ENCODE measurements around the gene HCN1.

The HCN1 gene

GRCh38 chr5:45696206-45696836 is at the start of gene HCN1:
TSS of gene HCN1 (minus strand) at chr5:45696380.
- Mint-ChIP-seq H3K4me1 (ENCODE audit: low read depth) (peaks cover 3% of the 10 kb centered on the region), H3K9me3 (peaks cover 6% of the 10 kb centered on the region), H3K27me3 (peaks cover 32% of the 10 kb centered on the region), H3K4me3 (no peak within 1 kb of the TSS), H3K27ac (no peak within 1 kb of the TSS), H3K36me3 (ENCODE audit: low read depth) (no peaks in the 10 kb centered on the region)
- DNase-seq: peak; percentile 57

DNA sequence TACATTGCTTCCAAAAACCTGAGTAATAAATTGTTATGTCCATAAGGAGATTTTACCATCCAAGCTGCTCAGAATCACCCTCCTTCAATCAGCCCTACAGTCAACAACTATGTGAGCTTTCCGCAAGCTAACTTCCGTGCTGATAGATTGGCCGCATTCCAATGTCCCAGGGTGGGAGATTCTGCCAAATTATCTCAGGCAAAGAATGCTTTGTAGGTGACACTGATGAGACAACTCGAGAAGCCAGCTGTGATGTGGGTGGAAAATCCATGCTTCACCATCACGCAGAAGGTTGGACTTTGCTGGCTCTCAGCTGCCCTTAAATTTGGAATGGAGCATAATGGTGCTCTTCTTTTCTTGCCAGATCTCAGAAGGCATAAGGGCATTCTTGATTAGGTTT is 44.9 kb upstream of the HCN1 start:
- DNase-seq: no peak
- no peaks in the 10 kb centered on the region for H3K27me3 Mint-ChIP-seq

DNA sequence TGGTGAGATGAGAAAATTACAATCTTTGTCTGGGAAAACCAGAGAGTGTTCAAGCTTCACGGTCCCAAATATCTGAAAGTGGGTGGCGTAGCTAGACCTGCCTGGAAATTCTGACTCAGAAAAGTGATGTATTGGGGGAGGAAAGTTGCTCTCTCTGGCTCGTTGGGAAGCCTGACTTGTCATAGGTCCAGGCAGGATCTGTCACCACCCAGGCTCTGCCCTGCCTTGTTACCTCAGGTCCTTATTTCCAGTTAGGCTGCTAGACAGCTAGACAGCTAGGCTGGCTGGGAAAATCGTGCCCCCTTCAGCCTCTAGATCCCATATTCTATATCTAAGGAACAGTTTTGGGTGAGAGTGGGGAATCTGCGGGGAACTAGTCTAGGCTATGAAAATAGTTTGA is 41.0 kb upstream of the HCN1 start:
- Mint-ChIP-seq H3K9me3 (peaks cover 23% of the 10 kb centered on the region), H3K27me3 (no peaks in the 10 kb centered on the region), H3K36me3 (ENCODE audit: low read depth) (no peaks in the 10 kb centered on the region), H3K4me3 (no peak overlapping the region), H3K4me1 (ENCODE audit: low read depth) (no peaks in the 10 kb centered on the region), H3K27ac (no peak overlapping the region)
- no peak for DNase-seq

More for the DNA sequence above, 44.9 kb upstream of the HCN1 start:
- Mint-ChIP-seq H3K4me1 (ENCODE audit: low read depth) (no peaks in the 10 kb centered on the region), H3K36me3 (ENCODE audit: low read depth) (no peaks in the 10 kb centered on the region), H3K9me3 (peaks cover 17% of the 10 kb centered on the region), H3K4me3 (no peak overlapping the region), H3K27ac (no peak overlapping the region)

- H3K4me3 Mint-ChIP-seq: no peak overlapping the region
- no peak for DNase-seq
Measured at GRCh38 chr5:45725537-45725936, 29.4 kb upstream of the HCN1 start.

GRCh38 chr5:45697201-45697600 is 1.0 kb upstream of the HCN1 start:
- H3K27me3 Mint-ChIP-seq: peaks cover 32% of the 10 kb centered on the region
- peaks cover 6% of the 10 kb centered on the region for H3K9me3 Mint-ChIP-seq
- no peak overlapping the region for H3K27ac Mint-ChIP-seq
- no peak for DNase-seq
- H3K36me3 Mint-ChIP-seq (ENCODE audit: low read depth): no peaks in the 10 kb centered on the region
- H3K4me1 Mint-ChIP-seq (ENCODE audit: low read depth): peaks cover 3% of the 10 kb centered on the region
- no peak overlapping the region for H3K4me3 Mint-ChIP-seq

More at GRCh38 chr5:45725537-45725936, 29.4 kb upstream of the HCN1 start:
- Mint-ChIP-seq H3K27ac (no peak overlapping the region), H3K4me1 (ENCODE audit: low read depth) (no peaks in the 10 kb centered on the region), H3K27me3 (no peaks in the 10 kb centered on the region), H3K36me3 (ENCODE audit: low read depth) (no peaks in the 10 kb centered on the region), H3K9me3 (peaks cover 21% of the 10 kb centered on the region)

DNA sequence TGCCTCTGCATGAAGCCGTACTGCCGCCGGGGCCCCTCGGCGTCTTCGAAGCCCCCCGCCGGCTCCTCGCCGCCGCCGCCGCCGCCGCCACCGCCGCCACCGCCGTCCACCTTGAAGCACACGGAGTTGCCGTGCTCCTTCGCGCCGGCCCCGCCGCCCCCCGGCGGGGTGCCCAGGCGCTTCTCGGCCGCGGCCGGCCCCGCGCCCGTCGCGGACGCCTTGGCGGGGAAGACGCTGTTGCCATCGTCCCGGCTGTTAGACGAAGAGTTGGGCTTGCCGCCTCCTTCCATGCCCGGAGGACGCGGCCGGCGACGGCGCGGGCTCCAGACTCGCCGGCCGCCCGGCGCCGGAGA is 400 bp downstream of the HCN1 start:
- peaks cover 3% of the 10 kb centered on the region for H3K4me1 Mint-ChIP-seq (ENCODE audit: low read depth)
- H3K27ac Mint-ChIP-seq: no peak overlapping the region
- H3K9me3 Mint-ChIP-seq: peaks cover 6% of the 10 kb centered on the region
- DNase-seq: no peak
- H3K4me3 Mint-ChIP-seq: no peak overlapping the region
- H3K27me3 Mint-ChIP-seq: peaks cover 32% of the 10 kb centered on the region
- no peaks in the 10 kb centered on the region for H3K36me3 Mint-ChIP-seq (ENCODE audit: low read depth)

DNA sequence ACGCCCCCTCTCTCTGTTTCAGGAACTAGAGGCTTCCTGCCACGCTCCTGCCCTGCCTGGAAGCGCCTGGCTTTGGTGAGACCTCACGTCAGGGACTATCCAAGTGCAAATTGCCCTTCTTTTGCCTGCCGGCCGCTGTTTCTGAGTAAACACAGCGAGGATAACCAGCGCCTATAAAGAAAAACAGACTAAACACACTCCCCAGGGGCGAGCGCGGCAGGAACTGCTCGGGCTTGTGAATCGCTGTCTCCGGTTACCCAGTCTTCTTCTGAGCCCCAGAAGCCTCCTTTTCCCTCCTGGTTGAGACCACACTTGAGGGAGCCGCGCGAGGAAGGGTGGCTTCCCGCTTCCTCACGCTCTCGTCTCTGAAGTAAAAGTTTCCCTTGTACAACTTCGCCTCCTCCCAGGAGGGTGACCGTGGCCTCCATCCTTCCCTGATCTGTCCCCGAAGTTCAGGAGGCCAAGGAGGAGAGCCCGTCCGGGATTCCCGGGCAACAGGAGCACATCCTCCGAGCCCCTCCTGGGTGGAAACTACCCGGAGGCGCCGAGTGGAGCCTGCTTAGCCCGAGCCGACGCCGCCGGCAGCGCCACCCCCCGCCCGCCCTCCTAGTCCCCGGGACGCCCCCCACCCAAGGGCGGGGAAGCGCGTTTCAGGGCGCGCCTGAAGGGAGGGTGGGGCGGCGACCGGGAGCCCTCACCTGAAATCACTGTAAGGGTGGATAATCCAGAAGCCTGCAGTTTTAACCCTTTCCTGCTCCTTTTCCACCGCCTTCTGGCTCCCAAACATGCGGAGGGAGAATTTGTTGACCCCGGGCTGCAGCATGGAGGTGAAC is 993 bp downstream of the HCN1 start:
- peaks cover 3% of the 10 kb centered on the region for H3K4me1 Mint-ChIP-seq (ENCODE audit: low read depth)
- no peaks in the 10 kb centered on the region for H3K36me3 Mint-ChIP-seq (ENCODE audit: low read depth)
- H3K4me3 Mint-ChIP-seq: no peak overlapping the region
- no peak for DNase-seq
- H3K27me3 Mint-ChIP-seq: peaks cover 32% of the 10 kb centered on the region
- H3K9me3 Mint-ChIP-seq: peaks cover 6% of the 10 kb centered on the region
- H3K27ac Mint-ChIP-seq: no peak overlapping the region

GRCh38 chr5:45694255-45694814 is 1.8 kb downstream of the HCN1 start:
- Mint-ChIP-seq H3K9me3 (peaks cover 8% of the 10 kb centered on the region), H3K36me3 (ENCODE audit: low read depth) (no peaks in the 10 kb centered on the region), H3K4me1 (ENCODE audit: low read depth) (peaks cover 3% of the 10 kb centered on the region), H3K27ac (no peak overlapping the region), H3K27me3 (peaks cover 32% of the 10 kb centered on the region), H3K4me3 (no peak overlapping the region)
- DNase-seq: no peak

GRCh38 chr5:45692481-45692880 is 3.7 kb downstream of the HCN1 start:
- H3K36me3 Mint-ChIP-seq (ENCODE audit: low read depth): no peaks in the 10 kb centered on the region
- peaks cover 10% of the 10 kb centered on the region for H3K9me3 Mint-ChIP-seq
- H3K27ac Mint-ChIP-seq: no peak overlapping the region
- peaks cover 27% of the 10 kb centered on the region for H3K27me3 Mint-ChIP-seq
- no peak overlapping the region for H3K4me3 Mint-ChIP-seq
- no peak for DNase-seq
- H3K4me1 Mint-ChIP-seq (ENCODE audit: low read depth): peaks cover 3% of the 10 kb centered on the region

DNA sequence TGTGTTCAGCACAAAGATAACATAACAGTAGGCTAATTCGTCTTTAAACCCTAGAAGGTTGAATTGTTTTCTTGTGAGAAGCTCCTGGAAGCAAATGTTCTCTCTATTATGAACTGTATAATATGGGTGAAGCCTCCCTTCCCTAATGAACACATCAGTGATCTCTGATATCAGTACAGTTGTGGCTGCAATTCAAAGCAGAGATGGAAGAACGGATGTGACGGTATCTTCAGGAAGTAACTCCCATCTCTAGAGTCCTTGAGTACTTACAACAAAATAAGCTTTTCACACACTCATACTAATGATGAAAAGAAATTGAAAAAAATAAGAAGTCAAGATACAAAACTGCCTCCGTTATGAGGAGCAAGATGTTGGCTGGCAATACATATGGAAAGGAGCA is 4.5 kb downstream of the HCN1 start:
- Mint-ChIP-seq H3K4me1 (ENCODE audit: low read depth) (peaks cover 3% of the 10 kb centered on the region), H3K27me3 (peaks cover 19% of the 10 kb centered on the region), H3K36me3 (ENCODE audit: low read depth) (no peaks in the 10 kb centered on the region), H3K27ac (no peak overlapping the region), H3K4me3 (no peak overlapping the region), H3K9me3 (peaks cover 13% of the 10 kb centered on the region)
- no peak for DNase-seq

- Mint-ChIP-seq H3K9me3 (peaks cover 9% of the 10 kb centered on the region), H3K27ac (no peak overlapping the region), H3K4me1 (ENCODE audit: low read depth) (no peaks in the 10 kb centered on the region), H3K27me3 (no peaks in the 10 kb centered on the region), H3K4me3 (no peak overlapping the region), H3K36me3 (ENCODE audit: low read depth) (no peaks in the 10 kb centered on the region)
- no peak for DNase-seq
Measured at GRCh38 chr5:45687701-45688100, 8.5 kb downstream of the HCN1 start.

GRCh38 chr5:45686620-45687019 is 9.6 kb downstream of the HCN1 start:
- Mint-ChIP-seq H3K4me3 (no peak overlapping the region), H3K36me3 (ENCODE audit: low read depth) (no peaks in the 10 kb centered on the region), H3K9me3 (peaks cover 9% of the 10 kb centered on the region), H3K27ac (no peak overlapping the region), H3K4me1 (ENCODE audit: low read depth) (no peaks in the 10 kb centered on the region), H3K27me3 (no peaks in the 10 kb centered on the region)
- DNase-seq: no peak

DNA sequence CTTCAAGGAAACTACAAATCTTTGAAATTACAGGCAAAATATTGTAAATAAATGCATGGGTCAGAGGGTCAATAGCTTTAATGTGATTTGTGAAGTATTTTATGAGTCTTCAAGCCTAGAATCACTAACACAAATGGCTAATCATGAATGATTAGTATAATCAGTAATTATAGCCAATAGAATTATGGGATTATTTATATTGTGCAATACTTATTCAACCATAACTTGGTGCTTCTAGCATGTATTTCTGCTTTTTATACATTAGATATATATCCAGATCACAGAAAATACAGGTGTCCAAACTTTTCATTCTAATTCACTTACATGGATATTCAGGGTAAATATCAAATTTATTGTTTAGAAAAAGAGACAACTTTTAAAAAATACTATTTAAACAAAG is 12.1 kb downstream of the HCN1 start:
- no peaks in the 10 kb centered on the region for H3K27me3 Mint-ChIP-seq
- H3K9me3 Mint-ChIP-seq: peaks cover 13% of the 10 kb centered on the region
- H3K36me3 Mint-ChIP-seq (ENCODE audit: low read depth): no peaks in the 10 kb centered on the region
- no peak overlapping the region for H3K27ac Mint-ChIP-seq
- DNase-seq: no peak
- H3K4me3 Mint-ChIP-seq: no peak overlapping the region
- no peaks in the 10 kb centered on the region for H3K4me1 Mint-ChIP-seq (ENCODE audit: low read depth)

DNA sequence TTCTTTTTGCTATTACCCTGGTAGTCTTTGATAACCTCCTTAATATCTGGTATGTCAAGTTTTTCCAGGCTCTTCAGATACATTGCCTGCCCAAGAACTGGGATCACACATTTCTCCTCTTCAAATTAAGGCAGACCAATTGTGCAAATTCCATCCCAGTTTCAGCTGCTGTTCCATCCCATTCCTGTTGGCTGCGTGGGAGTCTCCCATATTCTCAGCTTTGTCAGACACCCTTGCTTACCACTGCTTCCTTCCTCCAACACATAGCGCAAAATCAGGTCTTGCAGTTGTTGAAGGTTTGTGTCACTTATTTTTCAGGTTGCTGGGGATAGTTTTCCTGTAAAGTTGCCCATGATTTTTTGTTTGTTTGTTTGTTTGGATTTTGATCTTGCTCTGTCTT is 15.2 kb downstream of the HCN1 start:
- DNase-seq: no peak
- Mint-ChIP-seq H3K4me3 (no peak overlapping the region), H3K36me3 (ENCODE audit: low read depth) (no peaks in the 10 kb centered on the region), H3K4me1 (ENCODE audit: low read depth) (no peaks in the 10 kb centered on the region), H3K9me3 (peaks cover 14% of the 10 kb centered on the region), H3K27ac (no peak overlapping the region), H3K27me3 (no peaks in the 10 kb centered on the region)

DNA sequence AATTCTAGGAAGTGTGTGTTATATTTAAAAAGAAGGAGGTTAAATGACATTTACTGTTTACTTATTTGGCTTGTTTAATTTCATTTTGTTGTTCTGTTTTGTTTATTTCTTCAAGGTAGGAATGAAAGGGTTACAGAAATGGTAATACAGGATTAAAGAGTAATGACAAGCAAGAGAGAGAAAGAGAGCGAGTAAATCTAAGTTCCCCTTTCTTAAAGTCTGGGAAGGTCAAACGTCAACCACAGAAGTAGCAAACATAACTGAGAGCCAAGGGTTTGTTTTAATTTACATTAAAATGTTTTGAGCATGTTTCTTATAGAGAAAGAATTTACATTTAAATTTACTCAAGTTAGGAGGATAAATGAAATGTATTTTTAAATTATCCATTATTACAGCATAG is 18.7 kb downstream of the HCN1 start:
- Mint-ChIP-seq H3K36me3 (ENCODE audit: low read depth) (no peaks in the 10 kb centered on the region), H3K4me3 (no peak overlapping the region), H3K27ac (no peak overlapping the region), H3K27me3 (no peaks in the 10 kb centered on the region), H3K4me1 (ENCODE audit: low read depth) (no peaks in the 10 kb centered on the region), H3K9me3 (peaks cover 17% of the 10 kb centered on the region)
- no peak for DNase-seq
